Right lobe of liver (tissue), 6 donors: Measurements from ENCODE around the gene FANCC. TPM values are rescaled to one million over a fixed set of nuclear protein-coding genes. Genes with fewer than 3 reads are reported as not detected.

Source experiments
- ATAC-seq, 4 donors: fragments of 200-7000 bp; cut with Tn5 transposase; one replicate each; pipeline ENCODE4 v1.9.1; 2020; ENCODE audit warnings: mild to moderate bottlenecking in 4 of 4, moderate library complexity in 4 of 4
- DNase-seq, 3 donors: peaks; one replicate each; pipeline ENCODE4 v3.0.0-alpha.2; 2020
- H3K27ac ChIP-seq, 3 donors: fragments of 200-600 bp; one replicate each; pipeline ENCODE4 v1.8.0; 2022
- H3K27me3 ChIP-seq, 2 donors: fragments of 200-600 bp; one replicate each; pipeline ENCODE4 v1.8.0; 2022
- H3K36me3 ChIP-seq, 4 donors: fragments of 200-600 bp; sonication (generic) in 1 of 4; one replicate each; pipeline versions ENCODE4 v1.5.1 to v1.8.0; 2017 to 2022; ENCODE audit warnings: control low read depth in 1 of 4
- H3K4me1 ChIP-seq, 4 donors: fragments of 200-600 bp; sonication (generic) in 1 of 4; one replicate each; pipeline versions ENCODE4 v1.5.1 to v1.8.0; 2017 to 2022; ENCODE audit warnings: control low read depth in 1 of 4
- H3K4me3 ChIP-seq, 3 donors: fragments of 200-600 bp; one replicate each; pipeline ENCODE4 v1.8.0; 2022
- H3K9me3 ChIP-seq, 4 donors: fragments of 200-600 bp; sonication (generic) in 1 of 4; one replicate each; pipeline versions ENCODE4 v1.5.1 to v1.8.0; 2017 to 2022; ENCODE audit warnings: control low read depth in 1 of 4
- CTCF ChIP-seq, 4 donors: fragments of 200-600 bp in 3 of 4; fragments of 450-650 bp in 1 of 4; IDR thresholded peaks; one replicate each; pipeline versions ENCODE4 v1.5.1 to v1.8.0; 2016 to 2022; ENCODE audit warnings: antibody characterized with exemption in 4 of 4, mild to moderate bottlenecking in 2 of 4
- POLR2A ChIP-seq: fragments of 450-650 bp; IDR thresholded peaks from one replicate; pipeline ENCODE4 v1.6.1; 2017; ENCODE audit warnings: antibody characterized with exemption, mild to moderate bottlenecking
- WGBS: methylation state at CpG from one replicate; pipeline ENCODE4 v1.1.6; 2018; ENCODE audit warnings: low coverage, low lambda C conversion rate; ENCODE audit not compliant: insufficient coverage; ENCODE audit errors: missing lambda C conversion rate; 5-methylcytosine and 5-hydroxymethylcytosine counted together
- intact Hi-C, 2 donors: fragments of 100-400 bp; cut with DNase I; formaldehyde crosslinking; loops; one replicate each; pipeline versions ENCODE4 v1.11.2 to v1.14.1; 2022
- total RNA-seq, 6 experiments: library from RNA; depleted of rRNA in 2 of 6; stranded (reverse); fragments of >200 nt in 2 of 6; fragmentation: NEBNext Ultra II Directional in 3 of 6; extraction: Animal tissue kit (Norgen Biotek cat#: 25700) in 3 of 6; gene quantifications; one replicate each; pipeline versions ENCODE4 v1.1.0 to v1.2.4, GENCODE V29; 2016 to 2023
- donor health status: DM: no; HTN: yes; CAD: no.
- donor health status: DM: no; HTN: no; CAD: no.
- donor health status: DM: no; HTN: no; CAD: no.
- donor health status: DM: no; HTN: yes; CAD: no.
- donor health status: DM: no; HTN: yes; CAD: no.

The FANCC gene
- total RNA-seq, 6 experiments from 2014 or later, result 8.1 to 27.9 (median 13.2) TPM

- H3K4me1 ChIP-seq, result peaks cover 0 to 58% (median 18%) of the 10 kb centered on the region in 4 donors
- intact Hi-C loops, result no loop called here
- no peaks in the 10 kb centered on the region for H3K27me3 ChIP-seq
- DNase-seq (no peak), ATAC-seq (no peak)
- no peaks in the 10 kb centered on the region for H3K36me3 ChIP-seq
- WGBS, result 85% methylated on average over 8 of the region's 10 CpGs
- TF ChIP-seq CTCF (IDR thresholded peaks at IDR 0.05) (no peak), POLR2A (no peak)
- H3K9me3 ChIP-seq, result no peaks in the 10 kb centered on the region
- H3K4me3 ChIP-seq, result no peak overlapping the region
- peak overlapping the region in 2 of 3 donors; percentile 7 to 32 for H3K27ac ChIP-seq
These were observed 178.4 kb downstream of the FANCC start for GRCh38 chr9:95139126-95139525.

GRCh38 chr9:95138474-95138873 is 179.0 kb downstream of the FANCC start:
- Histone ChIP-seq H3K4me1 (peaks cover 0 to 62% (median 20%) of the 10 kb centered on the region in 4 donors), H3K36me3 (no peaks in the 10 kb centered on the region), H3K27me3 (no peaks in the 10 kb centered on the region), H3K4me3 (no peak overlapping the region), H3K9me3 (no peaks in the 10 kb centered on the region), H3K27ac (peak overlapping the region; percentile 18 to 61 (median 32))
- WGBS, result 35% methylated on average over 7 of the region's 10 CpGs
- intact Hi-C loops, result no loop called here
- TF ChIP-seq POLR2A (no peak), CTCF (IDR thresholded peaks at IDR 0.05) (peak; percentile 18 to 45 (median 38))
- ATAC-seq (peak; percentile 62 to 65 (median 64)), DNase-seq (peak; percentile 85 to 89 (median 87))

- DNase-seq, result peak; percentile 73 to 89 (median 86)
- TF ChIP-seq CTCF (IDR thresholded peaks at IDR 0.05), result no peak
- no peak for TF ChIP-seq POLR2A
- no peak overlapping the region for H3K4me3 ChIP-seq
- peak; percentile 57 to 77 (median 72) for ATAC-seq
- WGBS, result 41% methylated on average over 14 of the region's 14 CpGs
- H3K9me3 ChIP-seq, result no peaks in the 10 kb centered on the region
- no peaks in the 10 kb centered on the region for H3K36me3 ChIP-seq
- intact Hi-C loops, result no loop called here
- peaks cover 0 to 54% (median 24%) of the 10 kb centered on the region in 4 donors for H3K4me1 ChIP-seq
- H3K27ac ChIP-seq, result peak overlapping the region in 2 of 3 donors; percentile 11 to 61
- H3K27me3 ChIP-seq, result no peaks in the 10 kb centered on the region
These were observed 179.8 kb downstream of the FANCC start for GRCh38 chr9:95137587-95138145.

- Histone ChIP-seq H3K27ac (no peak overlapping the region), H3K36me3 (no peaks in the 10 kb centered on the region), H3K27me3 (no peaks in the 10 kb centered on the region), H3K4me1 (peaks cover 0 to 53% (median 23%) of the 10 kb centered on the region in 4 donors), H3K4me3 (no peak overlapping the region), H3K9me3 (no peaks in the 10 kb centered on the region)
- 94% methylated on average over 9 of the region's 10 CpGs for WGBS
- intact Hi-C loops, result no loop called here
- DNase-seq (no peak), ATAC-seq (no peak)
- TF ChIP-seq POLR2A (no peak), CTCF (IDR thresholded peaks at IDR 0.05) (no peak)
These were observed 181.8 kb downstream of the FANCC start for GRCh38 chr9:95135756-95136155.
